Hepatocyte (in vitro differentiated cells): ENCODE data around the gene SLC5A3.

ENCODE experiments used
- CTCF ChIP-seq: fragments of 200-600 bp; sonication (generic); IDR thresholded peaks from 2 replicates; pipeline ENCODE4 v1.5.1; 2016; ENCODE audit warnings: antibody characterized with exemption, mild to moderate bottlenecking; ENCODE audit not compliant: poor library complexity
- EZH2 ChIP-seq: fragments of 200-600 bp; sonication (generic); IDR thresholded peaks from 2 replicates; pipeline ENCODE4 v1.6.1; 2016; ENCODE audit warnings: antibody characterized with exemption, mild to moderate bottlenecking, borderline replicate concordance
- EZH2phosphoT487 ChIP-seq: fragments of 200-600 bp; sonication (generic); IDR thresholded peaks from one replicate; pipeline ENCODE4 v1.6.1; 2018; ENCODE audit warnings: antibody characterized with exemption, mild to moderate bottlenecking, low read depth, moderate library complexity; ENCODE audit not compliant: unreplicated experiment, severe bottlenecking

GRCh38 chr21:34035619-34036354, 37.6 kb upstream of the SLC5A3 start:
- TF ChIP-seq CTCF (no peak), EZH2phosphoT487 (no peak), EZH2 (no peak)
